Neutrophil (primary cell): Measurements from ENCODE around the gene RRP15.

ENCODE experiments used
- H3K27ac ChIP-seq: fragments of 200-600 bp; sonication (generic); 2 replicates; pipeline ENCODE4 v1.5.1; 2016; ENCODE audit warnings: mild to moderate bottlenecking, moderate library complexity
- H3K27me3 ChIP-seq: fragments of 200-600 bp; sonication (generic); 2 replicates; pipeline ENCODE4 v1.6.0; 2016; ENCODE audit warnings: mild to moderate bottlenecking
- H3K36me3 ChIP-seq: fragments of 200-600 bp; sonication (generic); 2 replicates; pipeline ENCODE4 v1.5.1; 2017
- H3K4me1 ChIP-seq, 2 experiments: fragments of 200-600 bp in 1 of 2; sonication (generic) in 1 of 2; 1 replicate in 1 of 2; 2 replicates in 1 of 2; pipeline versions ENCODE4 v1.5.1 to v1.6.1; 2013 to 2016; ENCODE audit warnings: low read depth in 1 of 2, low read length in 1 of 2, mild to moderate bottlenecking in 1 of 2, moderate library complexity in 1 of 2; ENCODE audit not compliant: control insufficient read depth in 1 of 2, insufficient read depth in 1 of 2
- H3K4me3 ChIP-seq, 2 experiments: fragments of 200-600 bp in 1 of 2; sonication (generic) in 1 of 2; 1 replicate in 1 of 2; 2 replicates in 1 of 2; pipeline ENCODE4 v1.5.1; 2013 to 2016; ENCODE audit warnings: low read depth in 1 of 2, low read length in 1 of 2, mild to moderate bottlenecking in 1 of 2, moderate library complexity in 1 of 2
- H3K9me3 ChIP-seq: fragments of 200-600 bp; sonication (generic); 2 replicates; pipeline ENCODE4 v1.5.1; 2016
- TF ChIP-seq, protein P1 (sequence below): fragments of 200-600 bp; sonication (generic); IDR thresholded peaks from 2 replicates; pipeline ENCODE4 v1.5.1; 2016; ENCODE audit warnings: antibody characterized with exemption

RRP15 gene

DNA sequence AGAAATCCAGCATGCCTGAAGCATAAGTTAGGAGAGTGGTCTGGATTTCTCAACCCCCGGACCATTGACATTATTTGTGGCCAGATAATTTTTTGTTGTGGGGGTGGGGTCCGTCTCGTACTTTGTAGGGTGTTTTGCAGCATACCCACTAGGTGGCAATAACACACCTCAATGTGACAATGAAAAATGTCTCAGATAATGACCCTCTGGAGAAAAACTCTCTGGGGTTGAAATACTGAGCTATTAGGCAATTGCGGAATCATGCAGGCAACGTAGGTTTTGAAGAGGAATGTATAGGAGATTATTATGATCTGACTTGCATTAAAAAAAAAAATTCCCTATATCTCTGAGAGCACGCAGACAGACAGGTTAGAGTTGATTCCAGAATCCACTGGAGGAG is 25.3 kb upstream of the RRP15 start:
- Histone ChIP-seq H3K27ac (no peak overlapping the region), H3K9me3 (no peaks in the 10 kb centered on the region), H3K4me3 (no peak overlapping the region), H3K27me3 (peaks cover 4% of the 10 kb centered on the region), H3K36me3 (no peaks in the 10 kb centered on the region), H3K4me1 (no peaks in the 10 kb centered on the region)
- TF ChIP-seq, protein P1, sequence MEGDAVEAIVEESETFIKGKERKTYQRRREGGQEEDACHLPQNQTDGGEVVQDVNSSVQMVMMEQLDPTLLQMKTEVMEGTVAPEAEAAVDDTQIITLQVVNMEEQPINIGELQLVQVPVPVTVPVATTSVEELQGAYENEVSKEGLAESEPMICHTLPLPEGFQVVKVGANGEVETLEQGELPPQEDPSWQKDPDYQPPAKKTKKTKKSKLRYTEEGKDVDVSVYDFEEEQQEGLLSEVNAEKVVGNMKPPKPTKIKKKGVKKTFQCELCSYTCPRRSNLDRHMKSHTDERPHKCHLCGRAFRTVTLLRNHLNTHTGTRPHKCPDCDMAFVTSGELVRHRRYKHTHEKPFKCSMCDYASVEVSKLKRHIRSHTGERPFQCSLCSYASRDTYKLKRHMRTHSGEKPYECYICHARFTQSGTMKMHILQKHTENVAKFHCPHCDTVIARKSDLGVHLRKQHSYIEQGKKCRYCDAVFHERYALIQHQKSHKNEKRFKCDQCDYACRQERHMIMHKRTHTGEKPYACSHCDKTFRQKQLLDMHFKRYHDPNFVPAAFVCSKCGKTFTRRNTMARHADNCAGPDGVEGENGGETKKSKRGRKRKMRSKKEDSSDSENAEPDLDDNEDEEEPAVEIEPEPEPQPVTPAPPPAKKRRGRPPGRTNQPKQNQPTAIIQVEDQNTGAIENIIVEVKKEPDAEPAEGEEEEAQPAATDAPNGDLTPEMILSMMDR, result no peak

- Histone ChIP-seq H3K27ac (no peak overlapping the region), H3K27me3 (peaks cover 4% of the 10 kb centered on the region), H3K36me3 (no peaks in the 10 kb centered on the region), H3K9me3 (no peaks in the 10 kb centered on the region), H3K4me1 (no peaks in the 10 kb centered on the region), H3K4me3 (no peak overlapping the region)
- TF ChIP-seq, protein P1, result no peak
Measured at GRCh38 chr1:218262259-218262658, 22.8 kb upstream of the RRP15 start.

DNA sequence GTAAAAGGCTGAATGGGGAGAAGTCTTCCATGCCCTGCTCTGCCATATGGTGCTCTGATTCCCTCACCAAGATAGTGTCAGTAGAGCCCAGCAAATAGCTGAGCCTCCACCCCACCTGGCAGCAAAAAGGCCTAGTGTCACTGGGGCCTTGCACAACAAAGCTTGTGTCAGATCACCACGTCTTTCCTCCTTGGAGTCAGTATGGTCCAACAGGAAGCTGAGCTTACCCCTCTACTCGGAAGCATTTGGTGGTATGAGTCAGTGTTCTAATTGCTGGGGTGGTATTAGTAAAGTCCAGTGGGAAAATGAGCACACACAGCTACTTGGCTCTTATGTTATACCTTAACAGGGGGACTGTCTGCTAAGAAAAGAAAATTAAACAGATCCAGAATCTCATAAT is 18.7 kb upstream of the RRP15 start:
- Histone ChIP-seq H3K27me3 (no peaks in the 10 kb centered on the region), H3K9me3 (no peaks in the 10 kb centered on the region), H3K4me1 (no peaks in the 10 kb centered on the region), H3K36me3 (no peaks in the 10 kb centered on the region), H3K4me3 (no peak overlapping the region), H3K27ac (no peak overlapping the region)
- TF ChIP-seq, protein P1, result no peak

DNA sequence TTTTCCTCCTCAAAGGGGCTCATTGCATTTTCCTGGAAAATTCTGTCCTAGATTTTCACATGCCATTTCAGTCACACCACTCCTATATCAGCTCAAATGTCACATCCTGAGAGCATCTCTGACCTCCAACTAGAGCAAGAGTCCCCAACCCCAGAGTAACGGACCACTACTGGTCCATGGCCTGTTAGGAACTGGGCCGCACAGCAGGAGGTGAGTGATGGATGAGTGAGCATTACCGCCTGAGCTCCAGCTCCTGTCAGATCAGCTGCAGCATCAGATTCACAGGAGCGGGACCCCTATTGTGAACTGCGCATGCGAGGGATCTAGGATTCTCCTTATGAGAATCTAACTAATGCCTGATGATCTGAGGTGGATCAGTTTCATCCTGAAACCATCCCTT is 12.7 kb upstream of the RRP15 start:
- H3K9me3 ChIP-seq, result no peaks in the 10 kb centered on the region
- H3K27me3 ChIP-seq, result no peaks in the 10 kb centered on the region
- TF ChIP-seq, protein P1, result no peak
- H3K4me3 ChIP-seq, result no peak overlapping the region
- no peak overlapping the region for H3K27ac ChIP-seq
- no peaks in the 10 kb centered on the region for H3K4me1 ChIP-seq
- H3K36me3 ChIP-seq, result no peaks in the 10 kb centered on the region

GRCh38 chr1:218273762-218274479 is 11.2 kb upstream of the RRP15 start:
- Histone ChIP-seq H3K4me1 (no peaks in the 10 kb centered on the region), H3K36me3 (no peaks in the 10 kb centered on the region), H3K4me3 (no peak overlapping the region), H3K27ac (no peak overlapping the region), H3K9me3 (no peaks in the 10 kb centered on the region), H3K27me3 (no peaks in the 10 kb centered on the region)
- TF ChIP-seq, protein P1, result no peak
